HG02970 (cell line): ENCODE data around the gene C2CD5.
"Not testable (repeated sequence)": the region's sequence is repeated elsewhere in the genome, so short reads cannot be mapped to it uniquely, and the experiment has no call there.

Source experiments
- ATAC-seq: cut with Tn5 transposase; IDR thresholded peaks from one replicate; pipeline ENCODE4 v1.9.1; 2021; ENCODE audit warnings: mild to moderate bottlenecking, moderate library complexity, moderate number of reproducible peaks; ENCODE audit not compliant: unreplicated experiment, low FRiP score

Gene C2CD5, protein sequence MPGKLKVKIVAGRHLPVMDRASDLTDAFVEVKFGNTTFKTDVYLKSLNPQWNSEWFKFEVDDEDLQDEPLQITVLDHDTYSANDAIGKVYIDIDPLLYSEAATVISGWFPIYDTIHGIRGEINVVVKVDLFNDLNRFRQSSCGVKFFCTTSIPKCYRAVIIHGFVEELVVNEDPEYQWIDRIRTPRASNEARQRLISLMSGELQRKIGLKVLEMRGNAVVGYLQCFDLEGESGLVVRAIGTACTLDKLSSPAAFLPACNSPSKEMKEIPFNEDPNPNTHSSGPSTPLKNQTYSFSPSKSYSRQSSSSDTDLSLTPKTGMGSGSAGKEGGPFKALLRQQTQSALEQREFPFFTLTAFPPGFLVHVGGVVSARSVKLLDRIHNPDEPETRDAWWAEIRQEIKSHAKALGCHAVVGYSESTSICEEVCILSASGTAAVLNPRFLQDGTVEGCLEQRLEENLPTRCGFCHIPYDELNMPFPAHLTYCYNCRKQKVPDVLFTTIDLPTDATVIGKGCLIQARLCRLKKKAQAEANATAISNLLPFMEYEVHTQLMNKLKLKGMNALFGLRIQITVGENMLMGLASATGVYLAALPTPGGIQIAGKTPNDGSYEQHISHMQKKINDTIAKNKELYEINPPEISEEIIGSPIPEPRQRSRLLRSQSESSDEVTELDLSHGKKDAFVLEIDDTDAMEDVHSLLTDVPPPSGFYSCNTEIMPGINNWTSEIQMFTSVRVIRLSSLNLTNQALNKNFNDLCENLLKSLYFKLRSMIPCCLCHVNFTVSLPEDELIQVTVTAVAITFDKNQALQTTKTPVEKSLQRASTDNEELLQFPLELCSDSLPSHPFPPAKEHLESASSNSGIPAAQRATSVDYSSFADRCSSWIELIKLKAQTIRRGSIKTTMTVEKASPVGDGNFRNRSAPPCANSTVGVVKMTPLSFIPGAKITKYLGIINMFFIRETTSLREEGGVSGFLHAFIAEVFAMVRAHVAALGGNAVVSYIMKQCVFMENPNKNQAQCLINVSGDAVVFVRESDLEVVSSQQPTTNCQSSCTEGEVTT

DNA sequence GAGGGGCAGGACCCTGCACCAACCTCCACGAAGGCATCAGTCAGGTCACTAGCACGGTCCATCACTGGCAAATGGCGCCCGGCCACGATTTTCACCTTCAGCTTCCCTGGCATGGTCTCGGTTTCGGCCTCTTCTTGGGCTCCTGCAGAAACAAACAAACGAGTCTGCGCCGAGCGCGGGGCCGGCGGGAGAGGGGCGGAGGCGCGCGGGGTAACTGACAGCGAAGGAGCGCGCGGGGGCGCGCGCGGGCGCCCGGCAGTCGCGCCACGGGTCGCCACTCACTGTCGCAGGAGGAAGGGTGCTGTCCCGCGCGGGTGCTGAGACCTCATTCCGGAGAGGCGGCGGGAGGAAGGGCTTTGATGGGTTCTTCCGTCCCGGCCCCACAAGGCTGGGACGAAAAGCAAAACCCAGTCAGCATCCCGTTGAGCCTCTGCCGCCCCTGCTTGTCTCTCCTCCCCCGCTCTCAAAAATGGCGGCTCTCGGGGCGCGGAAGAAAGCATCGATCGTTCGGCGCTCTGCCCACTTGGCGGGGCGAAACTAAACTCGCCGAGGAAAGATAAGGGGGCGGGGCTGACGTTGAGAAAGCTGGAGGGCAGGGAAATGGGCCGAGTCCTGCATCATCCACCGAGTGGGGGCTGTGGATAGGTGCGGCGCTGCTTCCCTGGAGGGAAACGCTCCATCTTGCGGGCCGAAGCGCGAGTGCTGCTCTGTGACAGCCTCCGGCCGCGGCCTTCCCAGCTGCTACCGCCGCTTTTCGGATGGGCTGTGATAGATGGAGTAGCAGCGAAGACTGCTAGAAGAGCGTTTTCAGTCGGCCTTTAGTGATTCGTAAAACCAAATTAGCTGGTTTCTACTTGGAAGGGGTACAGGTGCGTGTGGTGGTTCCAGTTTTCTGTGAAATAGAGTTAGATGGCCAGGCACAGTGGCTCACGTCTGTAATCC is at the start of gene C2CD5:
Gene C2CD5 (minus strand): TSS at position 505 of the 942 bp plus-strand sequence. CDS start 392 bp downstream, at position 113.
- peak; percentile 82 for ATAC-seq

- no peak for ATAC-seq
These were observed 49.5 kb upstream of the C2CD5 start for GRCh38 chr12:22593864-22594263.

DNA sequence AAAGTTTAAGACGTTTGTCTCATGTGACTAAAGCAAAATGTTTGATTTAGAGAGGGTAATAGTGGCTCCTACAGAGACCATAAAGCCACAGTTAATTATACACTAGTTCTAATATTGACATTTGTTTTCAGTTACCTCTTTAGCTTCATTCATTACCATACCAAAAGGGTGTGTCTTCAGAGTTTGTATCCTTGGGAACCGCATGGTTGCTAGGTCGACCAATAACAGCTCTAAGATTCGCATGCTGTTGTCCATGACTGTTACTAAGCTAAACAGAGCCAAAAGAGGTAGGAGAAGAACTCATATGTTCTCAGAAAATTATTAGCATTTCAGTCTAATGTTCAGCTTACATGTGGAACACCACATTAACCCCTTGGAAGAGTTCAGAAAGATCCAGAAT is 44.5 kb upstream of the C2CD5 start:
- no peak for ATAC-seq

DNA sequence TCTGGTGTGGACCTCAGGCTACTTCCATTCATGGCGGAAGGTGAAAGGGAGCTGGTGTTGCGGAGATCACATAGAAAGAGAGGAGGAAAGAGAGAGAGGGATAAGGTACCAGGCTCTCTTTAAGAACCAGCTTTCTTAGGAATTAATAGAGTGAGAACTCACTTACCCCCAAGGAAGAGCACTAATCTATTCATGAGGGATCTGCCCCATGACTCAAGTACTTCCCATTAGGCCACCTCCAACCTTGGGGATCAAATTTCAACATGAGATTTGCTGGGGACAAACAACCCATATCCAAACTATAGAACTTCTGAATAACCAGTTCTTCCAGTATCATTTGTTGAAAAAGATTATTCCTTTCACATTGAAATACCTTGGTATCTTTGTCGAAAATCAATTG is 34.0 kb upstream of the C2CD5 start:
- no peak for ATAC-seq

- no peak for ATAC-seq
These were observed 33.3 kb upstream of the C2CD5 start for GRCh38 chr12:22577667-22578066.

DNA sequence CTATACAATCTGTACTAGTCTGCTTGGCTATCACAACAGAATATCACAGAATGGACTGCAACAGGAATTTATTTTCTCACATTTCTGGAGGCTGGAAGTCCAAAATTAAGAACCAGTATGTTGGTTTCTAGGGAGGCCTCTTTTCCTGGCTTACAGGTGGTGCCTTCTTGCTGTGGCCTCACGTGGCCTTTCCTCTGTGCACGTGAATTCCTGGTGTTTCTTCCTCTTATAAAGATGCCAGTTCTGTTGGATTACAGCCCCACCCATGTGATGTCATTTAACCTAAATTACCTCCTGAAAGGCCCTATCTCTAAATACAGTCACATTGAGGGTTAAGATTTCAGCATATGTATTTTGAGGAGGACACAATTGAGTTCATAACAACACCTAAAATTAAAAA is 32.1 kb upstream of the C2CD5 start:
- ATAC-seq: no peak

DNA sequence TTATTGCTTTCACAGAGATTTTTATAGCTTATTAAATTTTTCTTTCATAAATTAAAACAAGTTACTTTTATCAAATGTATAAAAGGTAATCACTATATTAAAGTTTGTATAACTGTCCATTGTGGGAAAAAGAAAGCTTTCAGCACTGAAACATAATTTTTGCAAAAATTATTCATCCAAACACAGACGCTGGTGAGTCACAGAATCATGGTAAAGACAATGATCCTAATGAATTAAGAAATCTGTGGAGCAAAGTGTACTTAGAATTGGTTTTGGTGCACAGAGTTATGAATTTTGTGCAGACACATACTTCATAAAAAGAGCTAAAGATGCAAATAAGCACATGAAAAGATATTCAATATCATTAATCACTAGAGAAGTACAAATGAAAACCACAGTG is 31.7 kb upstream of the C2CD5 start:
- no peak for ATAC-seq

DNA sequence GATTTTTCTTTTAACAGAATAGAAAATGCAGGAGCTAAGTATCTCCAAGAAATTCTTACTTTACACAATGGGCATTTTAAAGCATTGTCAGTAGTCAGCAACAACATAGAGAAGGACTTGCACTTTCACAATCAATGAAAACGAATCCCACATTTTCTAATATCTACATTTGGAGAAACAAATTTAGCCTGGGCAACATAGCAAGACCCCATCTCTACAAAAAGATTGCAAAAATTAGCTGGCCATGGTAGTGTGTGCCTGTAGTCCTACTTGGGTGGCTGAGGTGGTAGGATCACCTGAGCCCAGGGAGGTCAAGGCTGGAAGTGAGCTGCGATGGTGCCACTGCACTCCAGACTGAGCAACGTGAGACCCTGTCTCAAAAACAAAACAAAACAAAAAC is 30.6 kb upstream of the C2CD5 start:
- no peak for ATAC-seq

GRCh38 chr12:22573181-22573580 is 28.8 kb upstream of the C2CD5 start:
- ATAC-seq: no peak

DNA sequence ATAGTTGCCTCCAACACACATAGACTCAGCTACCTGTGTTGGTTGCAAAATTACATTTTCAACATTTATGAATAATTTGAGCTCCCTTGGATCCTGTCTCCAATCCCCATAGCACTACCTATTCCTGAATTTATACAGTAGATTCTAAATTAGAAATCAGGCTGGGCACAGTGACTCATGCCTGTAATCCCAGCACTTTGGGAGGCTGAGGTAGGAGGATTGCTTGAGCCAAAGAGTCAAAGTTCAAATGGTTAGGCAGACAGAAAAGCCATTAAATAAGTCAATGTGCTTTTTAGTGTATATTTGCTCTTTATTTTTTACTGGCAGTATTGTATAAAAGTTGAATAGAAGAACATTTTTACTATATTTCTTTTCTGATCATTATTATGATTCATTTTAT is 24.9 kb upstream of the C2CD5 start:
- no peak for ATAC-seq

DNA sequence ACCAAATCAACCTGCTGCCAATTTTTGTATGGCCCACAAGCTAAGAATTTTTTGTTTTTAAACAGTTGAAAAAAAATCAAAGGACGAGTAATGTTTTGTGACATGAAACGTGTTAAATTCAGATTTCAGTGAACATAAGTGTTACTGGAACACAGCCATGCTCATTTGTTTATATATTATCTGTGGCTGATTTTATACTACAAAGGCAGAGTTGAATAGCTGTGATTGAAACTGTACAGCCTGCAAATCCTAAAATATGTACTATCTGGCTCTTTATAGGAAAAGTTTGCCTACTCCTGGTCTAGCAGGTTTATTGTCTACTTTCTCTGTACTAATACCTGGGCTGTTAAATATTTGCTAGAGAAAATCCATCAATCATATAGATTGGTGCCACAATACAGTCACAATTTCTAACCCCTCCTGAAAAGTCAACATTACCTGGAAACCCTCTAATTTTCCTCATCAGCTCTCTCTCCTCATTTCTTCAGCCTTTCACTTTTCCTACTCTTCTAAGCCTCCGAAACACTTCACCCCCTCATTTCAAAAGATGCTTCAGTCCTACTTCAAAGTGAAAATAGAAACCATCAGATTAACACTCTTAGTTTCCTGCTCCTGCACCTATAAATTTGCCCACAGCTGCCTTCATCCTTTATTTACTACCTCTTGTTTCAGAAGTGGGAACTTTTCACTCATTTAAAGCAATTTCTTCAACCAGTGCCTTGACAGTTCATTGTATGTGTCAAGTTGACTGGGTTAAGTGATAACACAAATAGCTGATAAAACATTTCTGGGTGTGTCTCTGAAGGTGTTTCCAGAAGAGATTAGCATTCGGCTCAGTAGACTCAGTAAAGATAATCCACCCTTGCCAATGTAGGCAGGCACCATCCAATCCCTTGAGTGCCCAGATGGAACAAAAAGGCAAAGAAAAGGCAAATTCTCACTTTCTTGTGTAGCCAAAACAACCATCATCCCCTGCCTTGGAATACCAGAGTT is 18.0 kb upstream of the C2CD5 start:
- no peak for ATAC-seq

DNA sequence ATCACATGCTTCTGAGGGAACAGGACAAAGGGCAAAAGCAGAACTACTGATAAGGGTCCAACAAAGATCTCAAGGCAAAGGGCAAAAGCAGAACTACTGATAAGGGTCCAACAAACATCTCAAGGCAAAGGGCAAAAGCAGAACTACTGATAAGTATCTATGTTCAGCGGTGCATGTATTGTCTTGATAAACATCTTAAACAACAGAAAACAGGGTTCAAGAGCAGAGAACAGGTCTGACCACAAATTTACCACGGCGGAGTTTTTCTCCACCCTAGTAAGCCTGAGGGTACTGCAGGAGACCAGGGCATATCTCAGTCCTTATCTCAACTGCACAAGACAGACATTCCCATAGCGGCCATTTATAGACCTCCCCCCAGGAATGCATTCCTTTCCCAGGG is 10.4 kb upstream of the C2CD5 start:
- ATAC-seq: not testable (repeated sequence)

DNA sequence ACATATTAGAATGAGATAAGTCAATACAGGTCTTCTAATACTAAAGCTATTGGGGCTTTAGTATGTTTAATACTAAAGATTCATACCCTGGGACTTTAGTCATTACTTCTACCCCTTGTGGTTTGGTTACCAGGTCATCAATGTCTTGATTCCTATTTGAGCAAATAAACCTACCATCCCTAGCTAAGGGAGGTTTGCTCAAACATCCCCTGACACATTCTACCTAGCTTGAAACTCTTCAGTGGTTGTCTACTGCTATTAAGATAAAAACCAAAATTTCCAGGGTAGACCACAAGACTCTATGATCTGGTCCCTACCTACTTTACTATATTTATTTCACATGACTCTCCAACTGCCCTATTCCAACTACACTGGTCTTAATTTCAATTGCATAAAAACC is 7.3 kb upstream of the C2CD5 start:
- no peak for ATAC-seq

- no peak for ATAC-seq
These were observed 913 bp upstream of the C2CD5 start for GRCh38 chr12:22545255-22545654.

GRCh38 chr12:22543246-22544037 is 900 bp downstream of the C2CD5 start:
- peak; percentile 44 for ATAC-seq

GRCh38 chr12:22541496-22542155 is 2.7 kb downstream of the C2CD5 start:
- no peak for ATAC-seq

- no peak for ATAC-seq
These were observed 5.3 kb downstream of the C2CD5 start for GRCh38 chr12:22539055-22539454.

- no peak for ATAC-seq
These were observed 6.0 kb downstream of the C2CD5 start for GRCh38 chr12:22538311-22538710.
